ENCODE data around the gene GALNT1.

The GALNT1 gene

DNA sequence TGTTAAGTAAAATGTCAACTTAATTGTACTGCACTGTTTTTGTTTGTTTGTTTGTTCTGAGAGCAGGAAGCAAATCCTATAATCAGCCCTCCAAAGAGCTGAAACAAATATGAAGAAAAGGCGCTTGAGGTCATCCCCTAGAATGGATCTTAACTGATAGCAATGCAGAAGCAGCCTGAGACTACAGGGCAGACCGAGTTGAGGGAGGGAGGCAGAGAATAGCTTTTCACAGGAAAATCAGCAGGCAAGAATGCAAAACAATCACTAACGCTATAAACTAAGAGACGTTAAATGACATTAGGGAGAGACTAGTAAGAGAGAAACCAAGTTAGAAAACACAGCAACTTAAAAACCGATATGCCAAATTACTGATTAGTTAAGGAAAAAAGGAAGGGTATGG is 37.2 kb downstream of the GALNT1 start:
- DNase-seq (ENCODE audit: low read depth), result no peak

- no peak for DNase-seq (ENCODE audit: low read depth)
Observed at GRCh38 chr18:35619464-35619863, 37.9 kb downstream of the GALNT1 start.

DNA sequence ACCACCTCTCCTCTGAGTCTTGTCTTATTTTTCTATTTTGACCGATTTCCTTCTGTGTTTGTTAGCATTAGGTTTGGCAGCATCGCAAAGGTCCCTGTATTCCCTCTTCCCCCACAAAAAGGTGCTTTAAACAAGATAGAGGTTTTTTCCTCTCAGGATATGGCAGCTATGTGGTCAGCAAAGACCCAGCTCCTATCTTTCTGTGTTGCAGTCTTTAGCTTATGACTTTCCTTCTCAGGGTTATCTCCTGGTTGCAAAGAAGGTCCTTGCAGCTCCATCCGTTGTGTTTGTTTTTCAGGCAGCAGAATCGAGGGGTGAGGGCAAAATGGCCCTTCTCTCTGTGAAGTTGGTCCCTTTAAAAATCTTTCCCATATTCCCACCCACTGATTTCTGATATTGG is 38.4 kb downstream of the GALNT1 start:
- DNase-seq (ENCODE audit: low read depth), result no peak

DNA sequence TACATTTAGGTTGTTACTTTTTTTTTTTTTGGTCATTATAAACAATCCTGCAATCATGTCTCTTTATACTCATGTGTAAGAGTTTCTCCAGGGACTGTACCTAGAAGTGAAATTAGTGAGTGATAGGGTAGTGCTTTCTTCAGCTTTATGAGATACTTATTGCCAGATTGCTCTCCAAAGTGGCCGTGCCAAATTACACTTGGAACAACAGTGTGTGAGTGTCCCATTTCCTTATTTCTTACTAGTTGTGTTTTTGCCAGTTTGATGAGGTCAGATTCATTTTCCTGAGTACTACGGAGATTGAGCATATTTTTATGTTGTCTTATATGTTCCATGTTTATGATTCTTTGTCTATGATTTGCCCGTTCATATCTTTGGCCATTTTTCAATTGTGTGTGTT is 39.2 kb downstream of the GALNT1 start:
- no peak for DNase-seq (ENCODE audit: low read depth)

- no peak for DNase-seq (ENCODE audit: low read depth)
Observed at GRCh38 chr18:35623255-35623654, 41.7 kb downstream of the GALNT1 start.

DNA sequence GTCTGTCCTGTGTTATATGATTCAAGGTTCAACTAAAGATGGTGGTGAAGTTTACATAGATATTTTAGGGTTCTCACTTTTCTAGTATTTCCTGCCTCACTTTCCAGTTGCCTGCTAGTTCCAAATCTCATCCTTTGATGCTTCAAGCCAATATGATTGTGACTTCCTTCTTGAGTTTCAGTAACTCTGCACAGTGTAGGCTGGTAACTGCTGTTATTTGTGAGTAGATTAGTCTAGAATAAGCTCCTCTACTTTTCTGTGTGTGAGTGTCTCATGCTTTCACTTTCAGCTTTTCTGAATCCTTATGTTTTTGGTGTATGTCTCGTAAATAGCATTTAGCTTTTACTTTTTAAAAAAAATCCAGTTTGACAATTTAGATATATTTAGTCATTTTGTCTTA is 42.6 kb downstream of the GALNT1 start:
- no peak for DNase-seq (ENCODE audit: low read depth)

- no peak for DNase-seq (ENCODE audit: low read depth)
Observed at GRCh38 chr18:35625232-35625631, 43.7 kb downstream of the GALNT1 start.

DNA sequence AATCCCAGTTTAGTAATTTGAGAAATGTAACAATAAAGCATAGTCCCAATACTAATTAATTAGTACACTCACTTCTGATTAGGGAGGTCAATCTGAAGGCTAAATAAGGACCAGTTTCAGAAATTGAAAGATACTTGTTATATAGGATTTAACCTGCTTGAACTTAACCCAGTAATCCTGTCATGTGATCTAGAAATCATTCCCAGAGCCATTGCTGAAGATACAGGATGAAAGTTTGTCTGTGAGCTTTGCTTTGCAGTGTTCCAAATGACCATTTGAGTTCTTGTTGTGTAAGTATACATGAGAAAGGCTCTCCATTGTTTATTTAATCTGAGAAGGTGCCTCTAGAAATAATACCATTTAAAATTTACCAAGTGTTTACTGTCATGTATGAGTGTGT is 52.2 kb downstream of the GALNT1 start:
- no peak for DNase-seq (ENCODE audit: low read depth)

- DNase-seq (ENCODE audit: low read depth), result no peak
Observed at GRCh38 chr18:35634323-35634722, 52.8 kb downstream of the GALNT1 start.

- no peak for DNase-seq (ENCODE audit: low read depth)
Observed at GRCh38 chr18:35635170-35635569, 53.6 kb downstream of the GALNT1 start.

GRCh38 chr18:35637227-35637626 is 55.7 kb downstream of the GALNT1 start:
- no peak for DNase-seq (ENCODE audit: low read depth)

GRCh38 chr18:35639296-35639695 is 57.8 kb downstream of the GALNT1 start:
- no peak for DNase-seq (ENCODE audit: low read depth)

DNA sequence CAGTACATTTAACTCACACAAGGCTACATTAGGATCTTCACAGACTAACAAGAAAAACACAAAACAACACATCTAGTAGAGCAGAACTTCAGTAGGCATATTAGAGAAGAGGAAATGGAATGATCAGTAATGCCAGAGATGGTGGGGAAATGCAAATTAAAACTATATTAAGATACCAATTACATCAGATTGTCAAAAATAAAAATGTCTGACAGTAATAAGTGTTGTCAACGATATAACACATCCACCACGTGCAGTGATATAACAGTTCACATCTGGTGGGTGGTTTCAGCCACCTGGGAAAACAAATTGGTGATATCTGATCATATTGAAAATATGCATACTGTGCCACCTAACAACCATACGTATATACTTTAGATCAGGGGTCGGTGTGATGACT is 59.9 kb downstream of the GALNT1 start:
- no peak for DNase-seq (ENCODE audit: low read depth)

DNA sequence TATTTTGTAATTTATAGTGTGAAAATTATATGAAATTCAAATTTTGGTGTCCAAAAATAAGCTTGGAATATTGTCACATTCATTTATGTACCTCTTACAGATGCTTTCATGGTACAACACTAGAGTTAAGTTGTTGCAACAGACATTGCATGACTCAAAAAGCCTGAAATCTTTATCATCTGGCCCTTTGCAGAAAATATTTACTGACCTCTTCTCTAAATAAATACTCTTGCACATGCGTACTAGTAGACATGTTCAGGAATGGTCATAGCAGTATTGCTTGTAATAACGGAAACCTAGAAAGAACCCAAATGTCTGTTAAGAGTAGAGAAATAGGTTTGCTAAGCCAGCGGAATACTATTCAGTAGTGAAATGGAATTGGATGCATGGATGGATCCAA is 60.4 kb downstream of the GALNT1 start:
- no peak for DNase-seq (ENCODE audit: low read depth)

- DNase-seq (ENCODE audit: low read depth), result no peak
Observed at GRCh38 chr18:35642802-35643201, 61.3 kb downstream of the GALNT1 start.

- no peak for DNase-seq (ENCODE audit: low read depth)
Observed at GRCh38 chr18:35646449-35646848, 64.9 kb downstream of the GALNT1 start.

DNA sequence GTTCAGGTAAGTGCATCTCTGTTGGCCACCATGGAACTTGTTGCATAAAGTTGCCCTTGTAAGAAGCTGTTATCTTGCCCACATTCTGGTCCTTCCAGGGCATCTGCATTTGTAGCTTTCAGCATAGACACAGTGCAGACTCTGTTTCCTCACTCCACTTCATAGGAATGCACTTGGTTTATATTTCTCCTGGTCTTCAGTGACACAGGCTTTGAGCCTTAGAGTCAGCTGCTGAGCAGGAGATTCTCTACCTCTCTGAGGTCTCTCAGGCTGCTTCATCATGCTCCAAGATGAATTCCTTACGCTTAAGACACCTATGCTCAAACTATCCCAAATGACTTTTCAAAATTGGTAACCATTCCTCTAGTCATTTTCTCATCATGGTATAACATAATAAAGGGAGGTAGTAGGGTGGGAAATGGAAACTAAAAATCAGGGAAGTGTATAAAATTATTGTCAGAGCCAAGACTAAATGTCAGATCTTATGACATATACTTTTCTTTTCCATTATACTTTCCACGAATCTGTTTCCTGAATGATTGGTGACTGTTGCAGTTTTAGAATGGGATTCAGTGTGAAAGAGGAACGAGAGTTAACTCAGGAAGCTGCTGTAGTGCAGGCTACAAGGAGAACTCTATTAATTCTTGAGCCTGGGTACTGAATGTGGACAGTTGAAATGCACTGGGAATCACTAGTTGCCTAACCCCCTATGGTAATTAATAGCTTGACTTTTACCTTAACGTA is 72.0 kb downstream of the GALNT1 start:
- no peak for DNase-seq (ENCODE audit: low read depth)

GRCh38 chr18:35658112-35658511 is 76.6 kb downstream of the GALNT1 start:
- DNase-seq (ENCODE audit: low read depth), result no peak

GRCh38 chr18:35661483-35662146 is 80.1 kb downstream of the GALNT1 start:
- no peak for DNase-seq (ENCODE audit: low read depth)

DNA sequence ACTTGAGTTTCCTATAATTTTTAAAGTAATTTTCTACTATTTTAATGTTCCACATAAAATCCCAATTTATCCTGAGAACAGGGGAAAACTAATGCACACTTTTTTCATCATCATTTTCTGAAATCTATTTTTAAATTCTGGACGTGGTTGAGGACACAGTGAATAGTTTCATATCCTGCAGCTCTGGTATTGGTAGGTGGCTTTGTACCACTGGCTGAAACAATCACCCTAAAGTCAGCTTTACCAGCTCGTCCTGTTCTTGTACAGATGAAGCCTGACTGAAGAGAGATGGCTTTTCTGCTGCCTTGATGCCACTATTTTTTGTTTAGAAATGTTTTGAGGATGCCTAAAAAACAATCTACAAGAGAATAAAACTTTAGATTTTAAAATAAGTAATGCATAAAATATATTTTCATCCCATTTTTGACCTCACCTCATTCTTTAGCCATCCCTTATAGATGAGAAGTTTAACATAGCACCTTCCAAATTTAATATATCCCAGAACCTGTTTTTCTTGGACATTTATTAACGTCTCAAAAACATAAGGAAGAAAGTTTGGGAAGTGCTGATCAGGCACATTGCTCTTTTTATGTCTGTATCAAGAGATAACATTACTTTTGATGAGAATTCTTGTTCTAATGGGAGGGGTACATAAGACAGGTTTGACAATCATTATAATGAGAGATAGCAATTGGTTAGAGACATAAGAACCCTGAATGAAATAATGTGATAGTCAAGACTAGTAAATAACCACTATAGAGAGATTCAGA is 80.9 kb downstream of the GALNT1 start:
- no peak for DNase-seq (ENCODE audit: low read depth)

DNA sequence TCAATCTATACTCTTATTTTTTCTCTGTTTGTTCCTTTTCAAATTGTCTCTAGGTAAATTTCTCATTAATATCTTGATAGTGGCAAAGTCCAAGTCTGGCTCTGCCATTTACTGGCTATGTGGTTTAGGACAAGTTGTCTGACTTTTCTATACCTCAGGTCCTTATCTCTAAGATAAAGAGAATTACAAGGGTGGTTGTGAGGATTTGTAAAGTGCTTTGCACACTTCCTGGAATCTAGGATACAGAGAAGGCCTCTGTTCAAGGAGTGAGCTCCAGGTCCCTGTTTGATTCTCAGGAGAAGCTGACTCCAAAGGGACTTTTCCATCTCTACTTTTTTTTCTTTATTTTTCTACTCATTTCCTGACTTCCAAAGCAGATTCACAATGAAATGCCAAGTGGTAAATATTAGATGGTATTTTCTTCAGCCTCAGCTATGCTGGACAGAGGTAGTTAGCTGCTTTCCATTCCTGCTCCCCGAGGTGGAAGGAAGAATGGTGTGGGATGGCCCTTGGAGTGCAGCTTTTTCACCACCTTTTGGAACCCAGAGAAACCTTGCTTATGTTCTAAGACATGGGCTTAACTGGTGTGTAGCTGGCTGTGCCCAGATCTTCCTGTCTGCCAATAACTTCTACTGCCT is 90.5 kb downstream of the GALNT1 start:
- DNase-seq (ENCODE audit: low read depth), result no peak

GRCh38 chr18:35672897-35673296 is 91.4 kb downstream of the GALNT1 start:
- DNase-seq (ENCODE audit: low read depth), result no peak

- no peak for DNase-seq (ENCODE audit: low read depth)
Observed at GRCh38 chr18:35673682-35674081, 92.1 kb downstream of the GALNT1 start.

All from T follicular helper cell (primary cell).